Psoas muscle (tissue), 8 donors: ENCODE results near the gene PPP6R2. TPM values are rescaled to one million over a fixed set of nuclear protein-coding genes. Genes with fewer than 3 reads are reported as not detected.

ENCODE experiments used
- ATAC-seq, 4 donors: fragments of 200-7000 bp; cut with Tn5 transposase; one replicate each; pipeline ENCODE4 v1.9.1; 2020; ENCODE audit warnings: moderate library complexity in 3 of 4, mild to moderate bottlenecking in 2 of 4
- DNase-seq, 2 donors: peaks; one replicate each; pipeline ENCODE4 v3.0.0-alpha.2; 2020
- H3K27ac ChIP-seq: fragments of 200-600 bp; one replicate; pipeline ENCODE4 v1.8.0; 2022
- H3K27me3 ChIP-seq, 3 donors: fragments of 200-600 bp in 1 of 3; one replicate each; pipeline versions ENCODE4 v1.6.1 to v1.8.0; 2013 to 2022; ENCODE audit warnings: low read length in 2 of 3, mild to moderate bottlenecking in 2 of 3, moderate library complexity in 1 of 3; ENCODE audit not compliant: insufficient read depth in 3 of 3
- H3K36me3 ChIP-seq, 2 donors: fragments of 200-600 bp in 1 of 2; one replicate each; pipeline versions ENCODE4 v1.6.1 to v1.8.0; 2013 to 2022; ENCODE audit warnings: low read depth in 1 of 2, mild to moderate bottlenecking in 1 of 2, moderate library complexity in 1 of 2; ENCODE audit not compliant: insufficient read depth in 1 of 2
- H3K4me1 ChIP-seq: fragments of 200-600 bp; one replicate; pipeline ENCODE4 v1.8.0; 2022
- H3K4me3 ChIP-seq: fragments of 200-600 bp; one replicate; pipeline ENCODE4 v1.8.0; 2022; ENCODE audit warnings: mild to moderate bottlenecking
- H3K9me3 ChIP-seq: fragments of 200-600 bp; one replicate; pipeline ENCODE4 v1.8.0; 2022
- CTCF ChIP-seq: fragments of 200-600 bp; IDR thresholded peaks from one replicate; pipeline ENCODE4 v1.8.0; 2022; ENCODE audit warnings: antibody characterized with exemption
- WGBS, 3 donors: extraction: QIAGEN DNeasy Blood & Tissue Kit; methylation state at CpG; one replicate each; pipeline versions ENCODE4 v1.1.6 to v1.1.7; 2013; 5-methylcytosine and 5-hydroxymethylcytosine counted together
- intact Hi-C, 2 donors: fragments of 100-400 bp; cut with DNase I; formaldehyde crosslinking; loops; one replicate each; pipeline versions ENCODE4 v1.11.0 to v1.14.2; 2022
- polyA plus RNA-seq, 3 donors: library from polyadenylated mRNA; stranded (reverse); fragments of 200-250 nt; gene quantifications; one replicate each; pipeline ENCODE4 v1.2.3, GENCODE V29; 2013
- total RNA-seq, 4 donors: library from RNA; stranded (reverse); fragmentation: NEBNext Ultra II Directional in 2 of 4; extraction: Animal tissue kit (Norgen Biotek cat#: 25700) in 2 of 4; gene quantifications; one replicate each; pipeline versions ENCODE4 v1.2.1 to v1.2.4, GENCODE V29; 2021 to 2023
- donor health status: healthy with polysubstance abuse.
- donor health status: DM: no; HTN: no; CAD: no; lungs with moderate emphysema.
- donor health status: Bipolar disorder and iron deficiency.
- donor health status: healthy.
- donor health status: DM: yes; HTN: yes; CAD: no.
- donor health status: DM: no; HTN: no; CAD: no.
- donor health status: DM: no; HTN: no; CAD: no.
- donor health status: DM: yes; HTN: yes; CAD: no.

Gene PPP6R2
- total and polyA plus RNA-seq, 7 donors: 31.6 to 48.2 (median 41.6) TPM

- H3K4me1 ChIP-seq: peaks cover 7% of the 10 kb centered on the region
- H3K4me3 ChIP-seq: no peak overlapping the region
- no peak overlapping the region for H3K27ac ChIP-seq
- no peaks in the 10 kb centered on the region for H3K9me3 ChIP-seq
- no peaks in the 10 kb centered on the region for H3K27me3 ChIP-seq
- no peak for ATAC-seq
- TF ChIP-seq CTCF: no peak
- DNase-seq: no peak
- peaks cover 3 to 83% of the 10 kb centered on the region in 2 donors for H3K36me3 ChIP-seq
- WGBS, 3 donors: 89 to 93% (median 91%) methylated on average over 24 of the region's 24 CpGs
- intact Hi-C loops: no loop called here
Observed at GRCh38 chr22:50464451-50464850, 121.3 kb downstream of the PPP6R2 start.

- no peaks in the 10 kb centered on the region for H3K27me3 ChIP-seq
- H3K4me1 ChIP-seq: peaks cover 14% of the 10 kb centered on the region
- H3K27ac ChIP-seq: no peak overlapping the region
- DNase-seq (no peak), ATAC-seq (no peak)
- intact Hi-C loops: no loop called here
- no peaks in the 10 kb centered on the region for H3K9me3 ChIP-seq
- 90 to 92% (median 90%) methylated on average over 30 of the region's 30 CpGs for WGBS, 3 donors
- no peak overlapping the region for H3K4me3 ChIP-seq
- no peak for TF ChIP-seq CTCF
- H3K36me3 ChIP-seq: peaks cover 3 to 74% of the 10 kb centered on the region in 2 donors
Observed at GRCh38 chr22:50465066-50465930, 122.2 kb downstream of the PPP6R2 start.

GRCh38 chr22:50467341-50467740, 124.2 kb downstream of the PPP6R2 start:
- intact Hi-C loops: no loop called here
- Histone ChIP-seq H3K27me3 (no peaks in the 10 kb centered on the region), H3K27ac (no peak overlapping the region), H3K9me3 (no peaks in the 10 kb centered on the region), H3K4me1 (peaks cover 35% of the 10 kb centered on the region), H3K4me3 (no peak overlapping the region), H3K36me3 (peaks cover 3 to 54% of the 10 kb centered on the region in 2 donors)
- ATAC-seq: no peak
- WGBS, 3 donors: 90 to 92% (median 91%) methylated on average over 19 to 24 of the region's 24 CpGs
- no peak for TF ChIP-seq CTCF
- DNase-seq: no peak

GRCh38 chr22:50467773-50468440, 124.8 kb downstream of the PPP6R2 start:
- no peak for DNase-seq
- no peak for TF ChIP-seq CTCF
- peaks cover 40% of the 10 kb centered on the region for H3K4me1 ChIP-seq
- WGBS, 3 donors: 83 to 86% (median 85%) methylated on average over 19 to 22 of the region's 22 CpGs
- ATAC-seq: no peak
- H3K9me3 ChIP-seq: no peaks in the 10 kb centered on the region
- H3K36me3 ChIP-seq: peaks cover 3 to 48% of the 10 kb centered on the region in 2 donors
- intact Hi-C loops: no loop called here
- H3K27me3 ChIP-seq: no peaks in the 10 kb centered on the region
- H3K4me3 ChIP-seq: no peak overlapping the region
- no peak overlapping the region for H3K27ac ChIP-seq
